Measurements from ENCODE around the gene TUBGCP2. TPM values are rescaled to one million over a fixed set of nuclear protein-coding genes. Genes with fewer than 3 reads are reported as not detected.

TUBGCP2 gene
- total and polyA plus RNA-seq, 2 experiments from 2014 or later = 52.3 to 70.2 TPM

DNA sequence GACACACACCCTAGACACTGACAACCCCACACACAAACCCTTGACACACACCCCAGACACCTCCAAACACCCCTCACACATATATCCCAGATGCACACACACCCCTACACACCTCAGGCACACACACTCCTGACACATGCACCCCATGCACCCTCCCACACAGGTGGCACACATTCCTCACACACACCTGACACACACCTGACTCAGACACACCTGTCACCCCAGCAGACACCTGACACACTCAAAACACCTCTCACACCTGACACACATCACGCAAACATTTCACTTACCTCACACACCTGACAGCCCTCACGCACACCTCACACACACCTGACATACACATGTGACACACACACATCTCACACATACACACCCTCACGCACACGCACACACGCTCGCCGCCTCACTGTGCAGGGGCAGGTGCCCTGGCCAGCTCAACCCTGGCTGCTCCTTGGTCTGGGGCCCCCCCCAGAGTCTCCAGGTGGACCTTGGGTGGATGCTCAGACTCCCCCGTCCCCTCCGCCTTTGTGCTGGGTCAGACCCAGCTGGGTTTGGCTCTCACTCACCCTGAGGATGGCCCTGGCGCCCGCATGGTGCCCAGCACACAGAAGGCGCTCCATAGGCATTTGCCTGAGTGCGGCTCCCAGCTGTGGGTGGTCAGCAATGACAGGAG lies 31.2 kb upstream of the TUBGCP2 start:
- H3K4me3 ChIP-seq = no peak overlapping the region
- H3K27ac ChIP-seq = no peak overlapping the region
- no peaks in the 10 kb centered on the region for H3K9me3 ChIP-seq (ENCODE audit: low read depth)
- DNase-seq (ENCODE audit: low read depth in 1 of 2, low spot score in 1 of 2) = no peak
- H3K36me3 ChIP-seq = no peaks in the 10 kb centered on the region
- H3K4me1 ChIP-seq (ENCODE audit: low read depth) = peaks cover 3% of the 10 kb centered on the region
- TF ChIP-seq, protein P1, sequence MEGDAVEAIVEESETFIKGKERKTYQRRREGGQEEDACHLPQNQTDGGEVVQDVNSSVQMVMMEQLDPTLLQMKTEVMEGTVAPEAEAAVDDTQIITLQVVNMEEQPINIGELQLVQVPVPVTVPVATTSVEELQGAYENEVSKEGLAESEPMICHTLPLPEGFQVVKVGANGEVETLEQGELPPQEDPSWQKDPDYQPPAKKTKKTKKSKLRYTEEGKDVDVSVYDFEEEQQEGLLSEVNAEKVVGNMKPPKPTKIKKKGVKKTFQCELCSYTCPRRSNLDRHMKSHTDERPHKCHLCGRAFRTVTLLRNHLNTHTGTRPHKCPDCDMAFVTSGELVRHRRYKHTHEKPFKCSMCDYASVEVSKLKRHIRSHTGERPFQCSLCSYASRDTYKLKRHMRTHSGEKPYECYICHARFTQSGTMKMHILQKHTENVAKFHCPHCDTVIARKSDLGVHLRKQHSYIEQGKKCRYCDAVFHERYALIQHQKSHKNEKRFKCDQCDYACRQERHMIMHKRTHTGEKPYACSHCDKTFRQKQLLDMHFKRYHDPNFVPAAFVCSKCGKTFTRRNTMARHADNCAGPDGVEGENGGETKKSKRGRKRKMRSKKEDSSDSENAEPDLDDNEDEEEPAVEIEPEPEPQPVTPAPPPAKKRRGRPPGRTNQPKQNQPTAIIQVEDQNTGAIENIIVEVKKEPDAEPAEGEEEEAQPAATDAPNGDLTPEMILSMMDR (IDR thresholded peaks at IDR 0.05; ENCODE audit: low read depth, low read length) = no peak
- H3K27me3 ChIP-seq = peaks cover 35% of the 10 kb centered on the region

DNA sequence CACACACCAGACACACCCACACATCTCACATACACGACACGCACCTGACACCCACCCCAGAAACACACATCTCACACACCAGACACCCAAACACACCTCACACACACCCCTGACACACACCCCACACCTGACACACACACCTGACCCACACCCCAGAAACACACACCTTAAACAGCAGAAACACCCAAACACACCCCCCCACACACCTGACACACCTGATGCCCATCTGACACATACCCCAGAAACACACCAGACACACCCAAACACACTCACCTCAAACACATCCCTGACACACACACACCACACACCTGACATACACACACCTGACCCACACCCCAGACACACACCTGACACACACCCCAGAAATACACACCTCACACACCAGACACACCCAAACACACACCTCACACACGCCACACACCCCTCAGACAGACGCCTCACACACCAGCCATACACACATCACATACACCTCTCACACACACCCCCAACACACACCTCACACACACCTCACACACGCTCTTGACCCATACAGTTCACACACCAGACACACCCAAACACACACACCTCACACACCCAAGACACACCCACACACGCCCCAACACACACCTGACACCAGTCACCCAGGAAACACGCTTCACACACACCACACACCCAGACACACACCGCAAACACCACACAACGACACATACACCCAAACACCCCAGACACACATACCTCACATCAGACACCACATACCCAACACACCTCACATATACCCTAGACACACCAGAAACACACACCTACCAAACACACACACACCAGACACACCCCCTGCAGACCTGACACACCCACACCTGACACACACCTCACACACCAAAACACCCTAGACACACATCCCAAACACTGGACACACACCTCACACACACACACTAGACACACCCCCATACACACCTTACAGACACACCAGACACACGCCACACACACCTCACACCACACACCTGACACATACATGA lies 29.7 kb upstream of the TUBGCP2 start:
- TF ChIP-seq, protein P1 (IDR thresholded peaks at IDR 0.05; ENCODE audit: low read depth, low read length) = no peak
- no peak overlapping the region for H3K4me3 ChIP-seq
- no peaks in the 10 kb centered on the region for H3K36me3 ChIP-seq
- no peak for DNase-seq (ENCODE audit: low read depth in 1 of 2, low spot score in 1 of 2)
- H3K27me3 ChIP-seq = peaks cover 42% of the 10 kb centered on the region
- H3K4me1 ChIP-seq (ENCODE audit: low read depth) = peaks cover 3% of the 10 kb centered on the region
- H3K27ac ChIP-seq = no peak overlapping the region
- no peaks in the 10 kb centered on the region for H3K9me3 ChIP-seq (ENCODE audit: low read depth)

DNA sequence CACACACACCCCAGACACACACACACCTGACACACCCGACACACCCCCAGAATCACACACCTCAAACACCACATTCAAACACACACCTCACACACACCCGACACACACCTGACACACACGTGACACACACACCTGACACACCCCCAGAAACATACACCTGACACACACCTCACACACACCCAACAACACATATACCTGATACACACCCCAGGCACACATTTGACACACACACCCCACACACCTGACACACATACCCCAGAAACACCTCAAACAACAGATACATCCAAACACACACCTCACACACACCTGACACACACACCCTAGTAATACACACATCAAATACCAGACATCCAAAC lies 28.7 kb upstream of the TUBGCP2 start:
- no peak for DNase-seq (ENCODE audit: low read depth in 1 of 2, low spot score in 1 of 2)
- Histone ChIP-seq H3K27me3 (peaks cover 51% of the 10 kb centered on the region), H3K9me3 (ENCODE audit: low read depth) (no peaks in the 10 kb centered on the region), H3K36me3 (no peaks in the 10 kb centered on the region), H3K4me3 (no peak overlapping the region), H3K27ac (no peak overlapping the region), H3K4me1 (ENCODE audit: low read depth) (peaks cover 3% of the 10 kb centered on the region)
- TF ChIP-seq, protein P1 (IDR thresholded peaks at IDR 0.05; ENCODE audit: low read depth, low read length) = no peak

DNA sequence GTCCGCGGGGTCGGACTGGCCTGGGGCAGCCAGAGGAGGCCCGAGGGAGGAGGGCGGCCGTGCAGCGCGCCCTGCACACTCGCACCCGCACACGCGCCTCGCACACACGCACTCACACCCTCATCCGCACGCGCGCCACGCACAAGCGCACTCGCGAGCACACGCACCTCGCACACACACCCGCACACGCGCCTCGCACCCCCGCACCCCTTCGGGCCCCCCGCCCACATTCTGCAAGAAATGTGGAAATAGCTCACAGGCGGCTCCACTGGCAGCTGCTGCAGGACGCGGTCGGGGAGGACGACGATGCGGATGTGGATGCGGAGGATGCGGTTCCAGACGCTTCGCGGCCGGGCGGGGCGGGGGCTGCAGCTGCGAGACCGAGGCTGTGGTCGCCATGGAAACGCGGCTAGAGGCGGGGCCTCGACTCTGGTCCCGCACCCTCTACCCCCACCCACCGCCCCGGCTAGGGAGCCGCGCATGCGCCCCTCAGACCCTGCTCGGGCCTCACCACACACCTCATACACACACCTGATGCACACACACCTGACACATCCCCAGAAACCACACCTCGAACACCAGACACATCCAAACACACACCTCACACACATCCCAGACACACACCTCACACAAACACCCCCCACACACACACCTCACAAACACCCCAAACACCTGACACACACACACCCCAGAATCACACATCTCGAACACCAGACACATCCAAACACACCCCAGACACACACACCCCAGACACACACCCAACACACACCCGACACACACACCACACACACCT lies 28.1 kb upstream of the TUBGCP2 start, which contains the start of gene CALY:
Gene CALY (minus strand): TSS at position 320 of the 793 bp plus-strand sequence. CDS start 7,907 bp downstream, outside the sequence.
- no peak within 1 kb of the TSS for H3K27ac ChIP-seq
- DNase-seq (ENCODE audit: low read depth in 1 of 2, low spot score in 1 of 2) = peak in 1 of 2 donors; percentile 23
- H3K4me1 ChIP-seq (ENCODE audit: low read depth) = peaks cover 3% of the 10 kb centered on the region
- H3K36me3 ChIP-seq = no peaks in the 10 kb centered on the region
- peaks cover 56% of the 10 kb centered on the region for H3K27me3 ChIP-seq
- TF ChIP-seq, protein P1 (IDR thresholded peaks at IDR 0.05; ENCODE audit: low read depth, low read length) = no peak
- H3K9me3 ChIP-seq (ENCODE audit: low read depth) = no peaks in the 10 kb centered on the region
- H3K4me3 ChIP-seq = no peak within 1 kb of the TSS

DNA sequence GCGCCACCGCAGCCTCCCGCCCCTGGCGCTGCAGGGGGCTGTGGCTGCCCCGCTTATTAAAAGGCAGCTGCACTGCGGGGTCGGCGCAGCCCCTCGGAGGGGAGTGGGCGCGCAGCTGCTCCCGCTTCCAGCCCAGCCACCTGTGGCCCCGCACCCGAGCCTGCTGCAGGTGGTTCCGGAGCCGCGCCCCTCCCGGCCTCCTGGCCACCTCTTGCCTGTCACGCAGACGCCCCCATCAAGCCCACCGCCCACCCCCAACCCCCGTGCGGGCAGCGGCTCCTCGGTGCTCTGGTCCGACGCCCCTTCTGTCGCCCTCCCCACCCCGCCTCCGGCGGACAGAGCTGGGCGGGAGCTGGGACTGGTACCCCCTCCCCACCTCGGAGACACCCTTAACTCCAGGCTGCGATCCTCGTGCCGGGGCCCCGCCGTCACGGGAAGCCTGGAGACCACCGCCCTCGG lies 27.5 kb upstream of the TUBGCP2 start:
- no peak for DNase-seq (ENCODE audit: low read depth in 1 of 2, low spot score in 1 of 2)
- Histone ChIP-seq H3K4me3 (no peak overlapping the region), H3K27ac (no peak overlapping the region), H3K36me3 (no peaks in the 10 kb centered on the region), H3K9me3 (ENCODE audit: low read depth) (no peaks in the 10 kb centered on the region), H3K4me1 (ENCODE audit: low read depth) (peaks cover 3% of the 10 kb centered on the region), H3K27me3 (peaks cover 63% of the 10 kb centered on the region)
- TF ChIP-seq, protein P1 (IDR thresholded peaks at IDR 0.05; ENCODE audit: low read depth, low read length) = no peak

Data from cardiac muscle cell (in vitro differentiated cells and primary cell).